Right renal cortex interstitium (tissue), 3 donors: ENCODE data around the gene ITGB5. TPM values are rescaled to one million over a fixed set of nuclear protein-coding genes. Genes with fewer than 3 reads are reported as not detected.
"Not testable (repeated sequence)": the region's sequence is repeated elsewhere in the genome, so short reads cannot be mapped to it uniquely, and the experiment has no call there.

Experiments
- DNase-seq, 3 donors: peaks; one replicate each; pipeline ENCODE4 v3.0.0-alpha.2; 2013; ENCODE audit warnings: low read depth in 3 of 3, low spot score in 2 of 3
- polyA plus RNA-seq, 3 donors: library from polyadenylated mRNA; unstranded; fragments of 120-200 nt; gene quantifications; one replicate each; pipeline ENCODE4 v1.2.1, GENCODE V29; 2013; ENCODE audit not compliant: insufficient read length in 3 of 3

The ITGB5 gene
- polyA plus RNA-seq, 3 donors = 102 to 108 (median 108) TPM

DNA sequence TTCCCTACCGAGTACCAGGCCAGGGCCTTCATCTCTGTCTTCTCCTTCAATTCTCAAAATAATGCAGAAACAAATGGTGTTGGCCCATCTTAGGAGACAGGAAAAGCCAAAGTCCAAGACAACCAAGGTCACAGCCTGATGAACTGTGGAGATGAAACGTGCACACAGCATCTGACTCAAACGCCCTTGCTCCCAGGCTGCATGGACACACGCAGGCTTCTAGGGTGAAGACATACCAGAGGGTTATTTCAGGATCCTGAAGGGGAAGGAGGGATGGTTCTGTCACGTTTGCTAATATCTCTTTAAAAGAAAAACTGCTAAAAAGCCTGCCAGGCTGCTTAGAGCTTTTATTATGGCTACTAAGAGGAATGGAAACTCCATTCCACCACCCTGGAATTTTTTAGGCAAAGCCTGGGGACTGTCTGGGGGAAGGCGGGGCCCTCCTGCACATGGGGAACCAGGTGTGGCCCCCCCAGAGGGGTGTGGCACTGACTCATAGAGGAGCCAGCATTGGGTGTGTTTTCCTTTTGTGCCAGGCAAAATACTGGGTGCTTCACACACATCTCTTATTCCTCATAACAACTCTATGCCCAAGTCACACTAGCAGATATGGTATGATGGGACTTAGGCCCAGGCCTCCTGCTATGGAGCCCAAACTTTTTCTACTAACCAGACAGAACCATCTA, 94.0 kb downstream of the ITGB5 start:
- DNase-seq = no peak

DNA sequence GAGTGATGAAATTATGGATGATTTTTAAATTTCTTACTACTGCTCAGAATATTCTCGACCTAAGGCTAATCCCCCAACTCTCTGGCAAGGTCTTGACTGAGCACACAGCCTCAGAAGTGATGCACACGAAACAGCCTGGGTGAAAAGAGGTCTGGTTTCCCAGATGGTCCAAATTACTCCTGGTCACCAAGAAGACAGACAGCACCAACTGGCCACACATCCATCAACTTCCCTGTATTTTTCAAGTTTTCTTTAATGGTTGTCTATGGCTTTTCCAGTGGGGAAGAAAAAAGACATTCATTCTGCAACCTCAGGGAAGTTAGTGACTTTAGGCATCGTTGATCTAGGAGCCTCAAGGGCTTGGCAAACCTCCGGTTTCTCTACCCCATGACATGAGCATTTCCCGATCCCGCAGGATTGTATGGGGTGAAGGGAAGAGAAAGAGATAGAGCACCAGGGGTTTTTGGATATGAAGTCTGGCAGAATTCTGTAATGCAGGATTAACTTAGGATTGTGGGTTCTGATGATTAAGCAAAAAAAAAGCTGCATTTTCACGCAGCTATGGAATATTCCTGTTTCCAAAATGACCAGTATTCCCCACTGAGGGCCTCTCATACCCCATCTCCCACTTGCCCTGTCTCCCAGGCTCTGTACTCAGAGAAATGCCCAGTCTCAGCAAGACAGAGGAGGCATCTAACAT, 94.7 kb downstream of the ITGB5 start:
- no peak for DNase-seq

DNA sequence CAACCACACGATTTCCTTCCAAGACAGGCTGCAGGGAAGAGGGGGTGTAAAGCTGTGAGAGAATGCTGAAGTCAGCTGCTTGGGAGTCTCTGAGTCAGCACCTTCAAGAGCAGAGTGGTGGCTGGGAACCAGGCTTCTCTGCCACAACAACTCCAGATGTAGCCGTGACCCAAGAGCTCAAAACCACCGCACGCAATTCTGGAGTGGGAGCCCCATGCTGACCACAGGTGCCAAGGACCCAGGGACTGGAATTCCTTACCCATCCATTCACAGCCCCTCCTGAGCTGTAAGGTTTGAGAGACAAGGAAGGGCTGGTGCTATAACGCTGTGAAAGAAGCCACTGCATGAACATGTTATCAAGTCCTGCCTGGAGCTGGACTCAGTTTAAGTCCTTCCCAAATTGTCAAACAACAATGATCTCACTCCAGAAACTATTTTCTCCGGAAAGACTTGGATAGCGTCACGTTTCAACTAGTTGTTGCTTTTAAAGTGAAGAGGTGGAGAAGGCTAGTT, 95.5 kb downstream of the ITGB5 start:
- DNase-seq = no peak

DNA sequence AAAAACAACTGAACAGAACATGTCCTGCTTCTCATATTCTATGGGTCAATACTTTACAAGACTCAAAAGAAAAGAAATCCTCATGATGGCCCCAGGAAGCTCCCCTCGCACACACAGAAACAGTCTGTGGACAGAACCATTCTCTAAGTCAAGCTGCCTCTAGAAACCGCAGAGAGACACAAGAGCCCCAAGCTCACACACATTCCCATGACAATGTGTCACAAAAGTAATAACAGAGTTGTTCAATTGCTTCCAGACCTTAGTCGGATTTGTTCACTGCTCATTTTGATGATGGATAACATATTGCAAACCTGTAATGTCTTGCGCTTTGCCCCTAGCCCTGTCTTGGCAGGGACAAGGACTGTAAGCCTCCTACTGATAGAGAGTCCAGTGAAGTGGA, 96.0 kb downstream of the ITGB5 start:
- DNase-seq = no peak

DNA sequence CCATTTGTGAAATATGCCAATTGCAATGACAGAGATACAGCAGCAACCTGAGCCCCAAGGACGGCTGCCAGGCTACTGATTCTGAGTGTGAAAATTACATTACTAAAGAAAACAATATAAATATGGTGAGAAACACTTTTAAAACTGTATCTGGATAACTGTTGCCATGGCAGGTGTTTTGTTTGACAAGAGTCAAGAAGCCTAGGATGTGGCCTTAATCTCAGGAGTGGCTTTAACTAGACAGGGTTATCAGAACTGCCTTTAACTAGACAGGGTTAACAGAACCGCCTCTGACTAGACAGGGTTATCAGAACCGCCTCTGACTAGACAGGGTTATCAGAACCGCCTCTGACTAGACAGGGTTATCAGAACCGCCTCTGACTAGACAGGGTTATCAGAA, 98.1 kb downstream of the ITGB5 start:
- not testable (repeated sequence) for DNase-seq

DNA sequence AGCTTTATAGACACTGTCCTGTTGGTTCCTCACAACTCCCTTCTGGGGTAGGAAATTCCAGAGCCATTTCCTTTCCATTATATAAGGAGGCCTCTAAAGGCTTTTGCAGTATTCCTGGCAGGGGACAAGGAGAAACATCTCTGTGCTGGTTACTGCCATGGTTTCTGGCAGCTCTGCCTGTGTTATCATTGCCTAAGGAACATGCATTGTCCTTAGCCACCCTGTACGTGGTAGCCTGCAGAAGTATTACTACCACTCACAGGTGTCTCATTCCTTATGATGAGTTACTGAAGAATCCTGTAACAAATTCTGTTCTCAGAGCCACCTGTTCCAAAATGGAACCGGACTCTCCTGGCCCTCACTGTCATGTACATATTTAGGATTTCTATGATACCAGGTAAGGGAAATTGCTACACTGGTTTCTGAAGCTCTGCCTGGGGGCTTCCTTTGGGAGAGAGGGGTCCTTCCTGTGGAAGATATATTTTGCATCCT, 98.9 kb downstream of the ITGB5 start:
- DNase-seq = no peak

DNA sequence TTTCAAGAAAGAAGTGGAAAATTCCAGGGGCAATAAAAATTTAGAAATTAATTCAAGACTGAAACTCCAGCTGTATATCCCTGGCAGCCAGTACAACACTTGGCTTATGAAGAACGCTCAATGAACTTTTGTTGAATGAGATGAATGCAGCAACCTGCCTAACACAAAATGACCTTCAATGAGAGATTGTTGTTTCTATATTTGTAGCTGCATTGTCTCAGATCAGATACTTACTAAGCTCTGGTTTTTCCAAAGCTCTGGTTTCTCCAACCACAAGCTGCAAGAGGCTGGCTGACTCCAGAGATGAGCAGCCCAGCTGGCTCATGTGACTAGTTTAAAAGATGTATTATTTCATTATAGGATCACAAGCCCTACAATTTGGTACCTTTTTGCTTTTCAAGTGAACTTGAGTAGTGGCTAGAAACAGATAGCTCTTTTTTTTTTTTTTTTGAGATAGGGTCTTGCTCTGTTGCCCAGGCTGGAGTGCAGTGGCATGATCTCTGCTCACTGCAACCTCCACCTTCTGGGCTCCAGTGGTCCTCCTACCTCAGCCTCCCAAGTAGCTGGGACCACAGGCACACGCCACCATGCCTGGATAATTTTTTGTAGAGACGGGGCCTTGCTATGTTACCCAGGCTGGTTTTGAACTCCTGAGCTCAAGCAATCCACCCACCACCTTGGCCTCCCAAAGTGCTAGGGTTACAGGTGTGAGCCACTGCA, 99.5 kb downstream of the ITGB5 start:
- no peak for DNase-seq

DNA sequence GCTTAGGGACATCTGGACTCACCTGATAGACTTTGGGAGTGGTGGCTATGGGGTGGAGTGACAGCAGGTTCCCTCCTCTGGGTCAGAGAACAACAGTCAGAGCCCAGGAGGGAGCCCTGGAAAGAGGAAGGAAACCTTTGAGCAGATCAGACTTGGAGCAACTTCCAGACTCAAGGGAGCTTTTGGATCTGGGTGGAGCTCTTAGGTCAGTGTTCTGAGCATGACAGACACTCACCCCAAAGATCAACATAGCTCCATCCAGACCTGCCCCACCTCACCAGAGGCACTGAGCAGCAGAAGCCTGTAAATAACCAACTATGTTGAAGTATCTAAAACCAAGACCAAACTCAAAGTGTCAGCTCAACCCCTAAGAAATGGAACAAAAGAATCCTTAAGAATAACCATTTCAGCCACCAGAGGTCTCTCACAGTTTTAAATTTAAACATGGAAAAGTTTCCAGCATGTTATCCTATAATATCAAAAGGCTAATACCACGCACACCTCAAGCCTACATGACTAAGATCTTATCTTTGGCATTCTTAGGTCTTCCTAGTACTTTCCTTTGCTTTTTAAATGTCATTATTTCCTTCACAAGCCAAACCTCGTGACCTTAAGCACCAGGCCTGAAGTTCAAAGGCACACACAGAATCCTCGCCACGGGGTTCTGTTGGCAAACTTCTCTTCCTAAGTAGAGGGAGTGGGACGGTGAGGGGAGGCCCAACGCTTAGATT, 100.5 kb downstream of the ITGB5 start:
- DNase-seq = no peak

DNA sequence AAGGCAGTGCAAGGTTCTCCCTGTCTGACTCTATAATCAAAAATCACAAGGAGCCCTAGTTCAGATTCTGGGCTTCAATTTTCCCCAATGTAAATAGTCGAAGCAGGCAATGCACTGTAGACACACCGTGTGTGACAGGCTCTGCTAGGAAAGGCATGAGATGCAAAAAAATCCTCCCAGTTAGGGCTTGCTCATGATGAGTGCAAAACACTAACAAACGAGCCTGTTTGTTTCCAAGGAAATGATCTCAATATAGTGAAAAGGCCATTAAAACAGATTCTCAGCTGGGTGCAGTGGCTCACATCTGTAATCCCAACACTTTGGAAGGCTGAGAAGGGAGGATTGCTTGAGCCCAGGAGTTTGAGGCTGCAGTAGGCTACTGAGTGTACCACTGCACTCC, 101.2 kb downstream of the ITGB5 start:
- DNase-seq = no peak

DNA sequence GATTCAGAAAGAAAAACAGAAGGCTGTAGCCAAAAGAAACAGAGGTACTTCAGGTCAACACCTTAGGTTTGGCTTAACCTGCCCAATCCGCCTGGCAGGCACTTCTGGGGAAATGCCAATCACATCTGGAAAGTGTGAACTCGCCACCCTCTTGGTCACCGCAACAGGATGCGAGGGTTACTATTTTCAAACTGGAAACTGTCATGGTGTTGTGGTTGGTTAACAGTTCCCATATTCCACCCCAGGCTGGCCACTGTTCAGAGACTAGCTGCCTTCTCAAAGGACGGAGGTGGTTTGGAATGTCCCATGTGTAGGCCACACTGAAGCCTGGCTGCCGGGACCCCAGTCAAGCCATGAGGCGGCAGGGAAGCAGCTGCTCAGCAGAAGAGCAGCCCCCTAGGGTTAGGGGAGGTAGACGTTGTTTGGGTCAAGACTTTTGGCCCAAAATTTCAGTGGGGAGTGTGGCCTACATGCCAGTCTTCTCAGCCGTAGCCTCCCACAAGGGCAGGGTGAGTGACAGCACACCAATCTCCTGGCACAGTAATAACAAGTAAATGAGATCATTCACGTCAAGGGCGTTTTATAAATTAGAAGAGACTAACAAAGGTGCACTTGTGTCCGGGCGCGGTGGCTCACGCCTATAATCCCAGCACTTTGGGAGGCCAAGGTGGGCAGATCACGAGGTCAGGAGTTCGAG, 102.3 kb downstream of the ITGB5 start:
- DNase-seq = no peak

DNA sequence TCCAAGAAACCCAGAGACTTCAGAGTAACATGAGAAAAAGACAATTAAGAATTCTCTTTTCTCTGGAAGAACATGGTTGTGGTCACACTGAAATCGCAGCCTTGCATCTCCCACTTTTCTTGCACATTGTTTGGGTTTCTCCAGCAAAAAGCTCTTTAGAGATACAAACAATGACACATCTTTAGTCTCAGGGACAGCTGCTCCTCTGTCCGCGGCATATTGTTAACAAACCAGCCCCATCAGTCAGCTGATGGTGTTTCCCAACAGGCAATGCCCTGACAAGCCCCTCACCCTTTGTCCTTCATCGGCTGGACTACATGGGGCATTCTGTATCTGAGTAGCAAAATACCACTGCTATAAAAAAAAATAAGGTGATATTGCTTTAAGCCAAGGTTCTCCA, 103.5 kb downstream of the ITGB5 start:
- DNase-seq = no peak

DNA sequence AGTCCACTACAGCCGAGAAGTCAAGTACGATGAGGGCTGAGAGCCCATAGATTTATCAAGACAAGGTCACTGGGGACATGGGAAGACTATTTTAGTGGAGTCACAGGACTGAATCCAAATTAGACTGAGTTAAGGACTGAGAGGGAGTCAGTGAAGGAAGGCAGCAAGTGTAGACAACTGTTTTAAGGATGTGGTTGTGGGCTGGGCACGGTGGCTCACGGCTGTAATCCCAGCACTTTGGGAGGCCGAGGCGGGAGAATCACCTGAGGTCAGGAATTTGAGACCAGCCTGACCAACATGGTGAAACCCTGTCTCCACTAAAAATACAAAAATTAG, 104.8 kb downstream of the ITGB5 start:
- not testable (repeated sequence) for DNase-seq

DNA sequence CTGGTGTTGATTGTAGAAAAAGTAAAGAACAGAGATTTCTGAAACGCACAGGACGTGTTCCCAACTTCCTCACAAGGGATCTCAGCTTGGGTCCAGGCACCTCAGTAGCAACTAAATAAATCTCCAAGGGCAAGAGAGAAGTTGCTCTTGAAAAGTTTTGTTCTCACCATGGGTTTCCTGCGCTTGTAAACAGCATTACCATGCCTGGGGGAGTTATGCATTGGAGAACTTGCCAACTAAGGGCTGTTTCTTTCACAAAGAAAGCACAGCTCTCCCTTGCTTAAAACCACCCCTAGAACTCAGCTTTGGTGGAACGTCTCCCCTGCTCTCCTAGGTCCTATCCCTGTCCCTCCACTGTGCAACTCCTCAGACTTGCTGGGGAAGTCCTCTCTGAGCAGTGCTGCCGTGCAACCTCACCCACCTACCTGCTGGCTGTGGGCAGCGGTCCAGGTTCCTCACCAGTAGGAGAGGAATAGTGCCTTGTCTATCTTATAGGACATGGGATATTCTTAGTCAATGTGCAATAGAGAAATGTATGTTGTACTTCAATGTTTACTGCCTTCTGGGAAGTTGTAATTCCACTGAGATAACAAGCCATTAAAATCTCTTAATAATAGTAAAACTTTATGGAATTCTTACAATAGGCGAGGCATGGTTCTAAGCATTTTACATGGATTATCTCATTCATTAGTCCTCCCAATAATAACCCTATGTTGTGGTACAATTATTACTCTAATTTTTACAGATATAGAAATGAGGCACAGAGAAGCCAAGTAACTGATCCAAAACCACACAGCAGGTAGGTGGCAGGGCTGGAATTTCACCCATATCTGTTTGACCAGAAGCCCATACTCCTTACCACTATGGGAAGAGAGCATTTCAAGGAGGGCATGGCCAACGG, 105.4 kb downstream of the ITGB5 start:
- no peak for DNase-seq

DNA sequence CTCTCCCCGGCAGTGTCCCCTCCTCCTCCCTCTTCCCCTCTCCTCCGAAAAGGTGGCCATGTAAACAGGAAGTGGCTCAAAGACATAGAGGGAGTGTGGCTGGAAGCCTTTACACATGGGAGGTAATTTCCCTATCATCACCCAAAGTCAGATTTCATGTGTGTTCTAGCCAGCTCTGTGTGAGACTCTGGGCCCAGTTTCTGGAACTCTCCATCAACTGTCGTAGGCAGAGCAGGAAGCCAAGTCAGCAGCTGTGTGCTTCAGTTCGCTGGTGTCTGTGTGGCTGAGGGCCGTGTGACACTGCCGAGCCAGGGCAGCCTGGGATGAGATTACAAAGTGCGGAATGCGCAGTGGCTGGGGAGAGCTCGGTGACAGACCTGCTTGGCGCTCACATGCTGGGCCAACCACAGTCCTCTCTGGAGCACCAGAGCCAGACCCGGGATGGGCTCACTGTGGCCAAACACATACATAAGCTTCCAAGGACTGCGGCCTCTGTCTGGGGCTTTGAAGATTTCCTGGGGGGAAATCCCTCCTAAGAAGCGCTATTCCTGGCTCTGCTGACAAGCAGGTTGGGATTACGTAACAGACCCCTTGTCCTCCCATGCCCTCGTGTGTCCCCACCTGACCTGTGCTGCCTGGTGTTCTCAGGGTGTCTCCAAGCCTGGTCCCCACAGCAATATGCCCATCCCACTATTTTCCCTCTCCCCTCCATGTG, 106.2 kb downstream of the ITGB5 start:
- DNase-seq = no peak

DNA sequence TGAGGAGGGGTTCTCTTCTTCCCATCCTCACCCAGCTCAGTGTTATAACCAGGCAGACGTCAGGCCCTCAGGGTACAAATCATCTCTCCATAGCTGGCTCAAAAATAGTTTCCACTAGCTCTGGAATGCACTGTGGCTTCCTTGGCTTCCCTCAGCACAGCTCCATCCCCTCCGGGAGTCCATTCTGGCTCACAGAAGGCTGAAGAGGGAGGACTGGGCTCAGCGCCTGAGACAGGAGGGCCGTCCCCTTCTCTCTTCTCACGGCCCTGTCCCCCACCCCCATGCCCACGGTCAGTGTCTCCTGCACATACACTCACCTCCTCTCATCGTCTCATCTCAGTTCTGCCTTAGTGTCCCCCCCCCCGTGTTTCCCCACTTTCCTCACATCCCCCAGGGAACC, 106.8 kb downstream of the ITGB5 start:
- no peak for DNase-seq

DNA sequence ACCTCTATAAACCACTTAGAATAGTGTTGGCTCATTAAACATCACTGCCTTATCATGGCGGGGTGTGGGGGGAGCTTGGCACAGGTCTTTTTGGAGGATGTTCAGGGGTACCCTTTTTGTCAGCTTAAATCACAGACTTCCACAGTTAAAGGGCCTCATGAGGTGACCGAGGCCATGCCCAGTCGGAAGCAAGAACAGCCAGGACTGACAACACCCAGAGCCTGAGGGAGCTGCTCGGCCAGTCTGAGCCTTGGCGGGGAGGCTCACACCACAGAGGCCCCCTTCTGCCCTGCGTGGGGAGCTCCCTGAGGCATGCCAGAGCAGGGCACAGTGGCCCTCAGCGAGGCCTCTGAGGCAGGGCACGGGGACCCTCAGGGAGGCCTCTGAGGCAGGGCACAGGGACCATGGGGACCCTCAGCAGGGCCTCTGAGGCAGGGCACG, 107.4 kb downstream of the ITGB5 start:
- DNase-seq = no peak

DNA sequence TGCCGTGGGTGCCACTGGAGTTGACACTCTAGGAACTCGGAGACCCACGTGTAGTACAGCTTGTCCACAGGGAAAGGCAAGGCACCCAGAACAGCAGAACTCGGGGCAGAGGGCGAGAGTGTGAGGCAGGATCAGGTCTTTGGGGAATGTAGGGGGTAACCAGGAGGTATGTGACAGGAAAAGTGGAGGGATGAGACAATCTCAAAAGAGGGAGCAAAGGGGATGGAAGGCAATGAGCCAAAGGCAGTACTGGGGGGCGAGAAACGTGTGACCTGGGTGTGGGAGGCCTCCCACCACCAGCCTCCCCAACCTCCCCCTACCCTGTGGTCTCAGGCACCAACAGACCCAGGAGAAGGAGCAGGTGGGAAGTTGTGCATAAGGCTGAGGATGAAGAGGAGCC, 108.0 kb downstream of the ITGB5 start:
- DNase-seq = no peak

DNA sequence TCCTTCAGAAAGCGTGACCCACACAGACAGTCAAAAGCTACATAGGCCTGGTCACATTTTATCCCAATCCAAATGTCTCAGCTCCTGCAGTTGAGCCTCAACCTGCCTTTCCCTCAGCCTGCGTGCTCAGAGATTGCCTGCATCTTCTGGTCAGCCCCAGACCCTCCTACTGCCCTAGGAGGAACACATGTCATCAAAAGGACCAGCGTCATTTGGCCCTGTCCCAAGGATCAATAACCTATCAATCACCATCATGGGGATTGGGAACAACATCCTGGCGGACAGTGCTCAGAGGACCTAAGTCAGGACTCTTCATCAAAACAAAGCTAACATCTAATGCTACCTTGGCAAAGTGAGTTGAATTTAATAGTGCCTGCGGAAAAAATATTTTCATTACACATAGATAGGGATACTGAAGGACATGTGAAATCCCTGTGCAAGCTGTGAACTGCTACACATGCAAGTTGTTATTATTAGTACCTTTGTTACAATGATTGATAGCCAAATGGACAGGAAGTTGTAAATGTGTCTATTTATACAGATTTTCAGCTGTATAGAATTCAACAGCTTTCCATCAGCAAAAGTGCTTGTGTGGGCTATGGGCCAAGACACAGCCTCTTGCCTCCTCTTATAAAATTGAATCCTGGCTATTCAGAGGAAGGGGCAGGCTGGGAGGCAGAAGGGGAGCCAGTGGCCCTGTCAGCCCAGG, 109.2 kb downstream of the ITGB5 start:
- DNase-seq = no peak
